Kidney glomerular epithelial cell (primary cell): ENCODE measurements around the gene ALDH16A1.

ENCODE experiments used
- DNase-seq: peaks from one replicate; lab custom pipeline; 2025; lab: John Stamatoyannopoulos, UW

ALDH16A1 gene

DNA sequence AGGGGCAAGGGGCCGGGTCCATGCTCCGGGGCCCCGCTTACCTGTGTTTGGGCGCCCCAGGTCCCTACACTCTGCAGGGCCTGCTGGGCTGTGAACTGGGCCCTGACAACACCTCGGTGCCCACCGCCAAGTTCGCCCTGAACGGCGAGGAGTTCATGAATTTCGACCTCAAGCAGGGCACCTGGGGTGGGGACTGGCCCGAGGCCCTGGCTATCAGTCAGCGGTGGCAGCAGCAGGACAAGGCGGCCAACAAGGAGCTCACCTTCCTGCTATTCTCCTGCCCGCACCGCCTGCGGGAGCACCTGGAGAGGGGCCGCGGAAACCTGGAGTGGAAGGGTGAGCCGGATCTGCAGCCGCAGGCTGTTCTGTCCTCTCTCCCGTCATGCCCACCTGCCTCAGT, 61.1 kb downstream of the ALDH16A1 start:
- DNase-seq = no peak

DNA sequence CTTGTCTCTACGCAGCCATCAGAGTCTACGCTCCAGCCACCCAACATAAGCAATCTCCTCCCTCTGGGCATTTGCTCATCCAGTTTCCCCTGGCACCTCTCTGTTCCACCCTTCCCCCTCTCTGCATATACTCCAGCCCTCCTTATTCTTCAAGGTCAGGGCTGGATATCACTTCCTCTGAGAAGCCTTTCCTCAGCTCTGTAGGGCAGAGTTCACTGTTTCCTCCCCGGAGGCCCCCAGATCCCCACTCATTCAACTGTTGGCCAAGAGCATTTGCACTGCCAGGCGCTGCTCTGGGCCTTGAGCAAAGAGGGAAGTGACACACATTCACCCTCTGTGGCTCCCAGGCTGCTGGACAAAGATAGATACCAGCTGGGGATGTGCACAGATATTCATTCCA, 62.7 kb downstream of the ALDH16A1 start:
- no peak for DNase-seq

DNA sequence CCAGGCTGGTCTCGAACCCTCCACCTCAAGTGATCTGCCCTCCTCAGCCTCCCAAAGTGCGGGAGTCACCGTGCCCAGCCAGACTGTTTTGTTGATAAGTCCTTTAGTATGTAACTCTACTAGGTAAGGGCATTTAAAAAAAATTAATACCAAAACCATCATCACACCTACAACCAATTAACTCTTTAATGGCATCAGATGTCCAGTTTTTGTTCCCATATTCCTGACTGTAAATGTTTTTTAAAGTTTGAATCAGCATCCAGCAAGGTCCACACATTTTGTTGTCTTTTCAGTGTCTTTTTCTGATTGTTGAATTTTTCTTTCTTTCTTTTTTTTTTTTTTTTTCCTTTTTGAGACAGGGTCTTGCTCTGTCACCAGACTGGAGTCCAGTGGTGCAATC, 65.0 kb downstream of the ALDH16A1 start:
- DNase-seq = no peak
